Gastroesophageal sphincter (tissue), 3 donors: ENCODE results near the gene FNDC3A.

Experiments
- CTCF ChIP-seq, 4 experiments: fragments of 200-600 bp in 2 of 4; fragments of 450-650 bp in 2 of 4; sonication (generic) in 1 of 4; IDR thresholded peaks; one replicate each; pipeline ENCODE4 v1.5.1; 2017 to 2019; ENCODE audit warnings: antibody characterized with exemption in 4 of 4, mild to moderate bottlenecking in 2 of 4, moderate library complexity in 2 of 4
- EP300 ChIP-seq: sonication (generic); formaldehyde crosslinking; IDR thresholded peaks from one replicate; pipeline ENCODE4 v1.6.1; 2017; ENCODE audit warnings: antibody characterized with exemption, mild to moderate bottlenecking
- POLR2A ChIP-seq, 2 donors: fragments of 450-650 bp; IDR thresholded peaks; one replicate each; pipeline ENCODE4 v1.6.1; 2017; ENCODE audit warnings: antibody characterized with exemption in 2 of 2, mild to moderate bottlenecking in 2 of 2, moderate library complexity in 1 of 2
- POLR2AphosphoS5 ChIP-seq: sonication (generic); formaldehyde crosslinking; IDR thresholded peaks from one replicate; pipeline ENCODE4 v1.6.1; 2017; ENCODE audit warnings: antibody characterized with exemption

DNA sequence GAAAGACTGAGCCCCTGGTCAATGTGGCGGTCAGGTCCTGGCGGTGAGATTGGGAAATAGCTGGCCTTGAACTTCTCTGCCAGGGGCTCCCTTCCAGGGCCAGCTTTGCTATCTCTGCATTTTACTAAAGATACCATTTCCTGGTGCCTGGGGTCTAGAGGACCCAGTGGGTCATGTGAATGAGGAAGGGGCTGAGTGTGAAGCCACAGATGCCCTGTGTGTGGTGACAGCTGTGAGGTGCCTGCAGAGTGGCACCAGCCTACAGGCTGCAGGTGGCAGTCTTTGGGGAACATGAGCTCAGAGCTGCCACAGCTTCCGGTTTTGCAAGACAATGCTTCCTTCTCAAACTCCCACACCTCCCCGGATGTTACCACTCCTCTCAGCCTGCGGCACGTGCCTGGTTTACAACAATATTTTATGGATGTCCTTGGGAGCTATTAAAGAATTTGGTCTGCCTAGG is 239.2 kb downstream of the FNDC3A start:
- TF ChIP-seq CTCF (IDR thresholded peaks at IDR 0.05) (no peak), POLR2A (IDR thresholded peaks at IDR 0.05) (no peak), POLR2AphosphoS5 (no peak), EP300 (no peak)
